22Rv1 (cell line): ENCODE results near the gene PDGFD.

Experiments
- H3K27ac ChIP-seq: fragments of 450-650 bp; 2 replicates; pipeline ENCODE4 v1.5.1; 2017
- CTCF ChIP-seq: fragments of 450-650 bp; IDR thresholded peaks from 2 replicates; pipeline ENCODE4 v1.5.1; 2017; ENCODE audit warnings: mild to moderate bottlenecking
- ZFX ChIP-seq: fragments of 450-650 bp; IDR thresholded peaks from 2 replicates; pipeline ENCODE4 v1.6.1; 2017; ENCODE audit warnings: antibody characterized with exemption, borderline replicate concordance

Gene PDGFD

GRCh38 chr11:104024572-104024971 lies 139.4 kb downstream of the PDGFD start:
- H3K27ac ChIP-seq = no peak overlapping the region
- TF ChIP-seq ZFX (no peak), CTCF (no peak)

GRCh38 chr11:104015649-104016415 lies 148.1 kb downstream of the PDGFD start:
- TF ChIP-seq ZFX (no peak), CTCF (no peak)

GRCh38 chr11:104011044-104011443 lies 152.9 kb downstream of the PDGFD start:
- TF ChIP-seq ZFX (no peak), CTCF (no peak)
- H3K27ac ChIP-seq = no peak overlapping the region

More at GRCh38 chr11:104015649-104016415, 148.1 kb downstream of the PDGFD start:
- H3K27ac ChIP-seq = no peak overlapping the region

- no peak overlapping the region for H3K27ac ChIP-seq
- TF ChIP-seq CTCF = no peak
These were observed 154.2 kb downstream of the PDGFD start for GRCh38 chr11:104009744-104010143.

GRCh38 chr11:104005234-104005855 lies 158.6 kb downstream of the PDGFD start:
- no peak overlapping the region for H3K27ac ChIP-seq
- TF ChIP-seq ZFX (no peak), CTCF (no peak)

- TF ChIP-seq ZFX (no peak), CTCF (no peak)
- H3K27ac ChIP-seq = no peak overlapping the region
These were observed 160.5 kb downstream of the PDGFD start for GRCh38 chr11:104003491-104003890.

- TF ChIP-seq CTCF = no peak
- no peak for TF ChIP-seq ZFX
- H3K27ac ChIP-seq = no peak overlapping the region
These were observed 162.3 kb downstream of the PDGFD start for GRCh38 chr11:104001561-104002056.
